Measurements from ENCODE around the gene USHBP1. TPM values are rescaled to one million over a fixed set of nuclear protein-coding genes. Genes with fewer than 3 reads are reported as not detected.

The USHBP1 gene
- total and polyA plus RNA-seq, 2 of the 13 experiments (the other 11 are each of a cell fraction or from before 2014, with no cell fraction given): 0.15 to 1.5 TPM

DNA sequence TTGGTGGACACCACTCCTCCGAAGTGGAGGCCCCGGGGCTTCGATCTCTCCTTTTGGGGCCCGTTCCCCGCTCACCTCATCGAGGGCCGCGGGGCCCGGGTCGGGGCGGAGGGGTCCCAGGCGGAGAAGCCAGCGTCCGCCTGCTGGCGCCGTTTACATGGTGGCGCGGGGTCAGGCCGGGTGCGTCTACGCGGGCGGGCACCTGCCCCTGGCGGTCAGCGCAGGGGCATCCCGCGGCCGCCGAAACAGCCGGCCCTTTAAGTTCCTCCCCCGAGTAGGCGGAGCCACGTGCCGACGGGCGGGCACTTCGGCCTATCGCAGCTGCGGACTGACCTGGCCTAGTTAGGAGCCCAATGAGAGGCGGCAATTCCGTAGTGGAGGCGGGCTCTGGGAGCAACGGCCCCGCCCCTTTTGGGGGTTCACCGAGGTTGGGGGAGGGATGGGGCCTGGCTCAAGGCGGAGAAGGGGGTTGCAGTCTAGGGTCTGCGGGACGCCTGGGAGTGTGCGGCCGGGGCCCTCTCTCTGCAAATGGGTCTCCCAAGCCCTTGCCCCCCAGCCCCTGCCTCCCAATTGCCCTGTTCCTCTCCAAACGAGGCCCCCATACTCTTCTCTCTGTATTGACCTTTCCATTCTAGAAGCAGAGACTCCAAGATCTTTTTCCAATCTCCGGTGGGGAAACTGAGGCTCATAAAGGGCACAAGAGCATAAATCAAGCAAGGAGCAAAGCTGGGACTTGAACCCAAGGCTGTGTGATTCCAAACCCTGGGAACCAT is 38.8 kb upstream of the USHBP1 start, which contains the start of gene ABHD8 (continued):
- TF ChIP-seq ZNF180 (CRISPR knock-in tag; IDR thresholded peaks at IDR 0.05; ENCODE audit: borderline replicate concordance, low read depth): no peak
- TF ChIP-seq, protein P1, sequence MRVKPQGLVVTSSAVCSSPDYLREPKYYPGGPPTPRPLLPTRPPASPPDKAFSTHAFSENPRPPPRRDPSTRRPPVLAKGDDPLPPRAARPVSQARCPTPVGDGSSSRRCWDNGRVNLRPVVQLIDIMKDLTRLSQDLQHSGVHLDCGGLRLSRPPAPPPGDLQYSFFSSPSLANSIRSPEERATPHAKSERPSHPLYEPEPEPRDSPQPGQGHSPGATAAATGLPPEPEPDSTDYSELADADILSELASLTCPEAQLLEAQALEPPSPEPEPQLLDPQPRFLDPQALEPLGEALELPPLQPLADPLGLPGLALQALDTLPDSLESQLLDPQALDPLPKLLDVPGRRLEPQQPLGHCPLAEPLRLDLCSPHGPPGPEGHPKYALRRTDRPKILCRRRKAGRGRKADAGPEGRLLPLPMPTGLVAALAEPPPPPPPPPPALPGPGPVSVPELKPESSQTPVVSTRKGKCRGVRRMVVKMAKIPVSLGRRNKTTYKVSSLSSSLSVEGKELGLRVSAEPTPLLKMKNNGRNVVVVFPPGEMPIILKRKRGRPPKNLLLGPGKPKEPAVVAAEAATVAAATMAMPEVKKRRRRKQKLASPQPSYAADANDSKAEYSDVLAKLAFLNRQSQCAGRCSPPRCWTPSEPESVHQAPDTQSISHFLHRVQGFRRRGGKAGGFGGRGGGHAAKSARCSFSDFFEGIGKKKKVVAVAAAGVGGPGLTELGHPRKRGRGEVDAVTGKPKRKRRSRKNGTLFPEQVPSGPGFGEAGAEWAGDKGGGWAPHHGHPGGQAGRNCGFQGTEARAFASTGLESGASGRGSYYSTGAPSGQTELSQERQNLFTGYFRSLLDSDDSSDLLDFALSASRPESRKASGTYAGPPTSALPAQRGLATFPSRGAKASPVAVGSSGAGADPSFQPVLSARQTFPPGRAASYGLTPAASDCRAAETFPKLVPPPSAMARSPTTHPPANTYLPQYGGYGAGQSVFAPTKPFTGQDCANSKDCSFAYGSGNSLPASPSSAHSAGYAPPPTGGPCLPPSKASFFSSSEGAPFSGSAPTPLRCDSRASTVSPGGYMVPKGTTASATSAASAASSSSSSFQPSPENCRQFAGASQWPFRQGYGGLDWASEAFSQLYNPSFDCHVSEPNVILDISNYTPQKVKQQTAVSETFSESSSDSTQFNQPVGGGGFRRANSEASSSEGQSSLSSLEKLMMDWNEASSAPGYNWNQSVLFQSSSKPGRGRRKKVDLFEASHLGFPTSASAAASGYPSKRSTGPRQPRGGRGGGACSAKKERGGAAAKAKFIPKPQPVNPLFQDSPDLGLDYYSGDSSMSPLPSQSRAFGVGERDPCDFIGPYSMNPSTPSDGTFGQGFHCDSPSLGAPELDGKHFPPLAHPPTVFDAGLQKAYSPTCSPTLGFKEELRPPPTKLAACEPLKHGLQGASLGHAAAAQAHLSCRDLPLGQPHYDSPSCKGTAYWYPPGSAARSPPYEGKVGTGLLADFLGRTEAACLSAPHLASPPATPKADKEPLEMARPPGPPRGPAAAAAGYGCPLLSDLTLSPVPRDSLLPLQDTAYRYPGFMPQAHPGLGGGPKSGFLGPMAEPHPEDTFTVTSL (CRISPR knock-in tag; IDR thresholded peaks at IDR 0.05; ENCODE audit: borderline replicate concordance): no peak
- no peak for TF ChIP-seq ZNF841 (CRISPR knock-in tag; IDR thresholded peaks at IDR 0.05; ENCODE audit: borderline replicate concordance)
- TF ChIP-seq, protein P2, sequence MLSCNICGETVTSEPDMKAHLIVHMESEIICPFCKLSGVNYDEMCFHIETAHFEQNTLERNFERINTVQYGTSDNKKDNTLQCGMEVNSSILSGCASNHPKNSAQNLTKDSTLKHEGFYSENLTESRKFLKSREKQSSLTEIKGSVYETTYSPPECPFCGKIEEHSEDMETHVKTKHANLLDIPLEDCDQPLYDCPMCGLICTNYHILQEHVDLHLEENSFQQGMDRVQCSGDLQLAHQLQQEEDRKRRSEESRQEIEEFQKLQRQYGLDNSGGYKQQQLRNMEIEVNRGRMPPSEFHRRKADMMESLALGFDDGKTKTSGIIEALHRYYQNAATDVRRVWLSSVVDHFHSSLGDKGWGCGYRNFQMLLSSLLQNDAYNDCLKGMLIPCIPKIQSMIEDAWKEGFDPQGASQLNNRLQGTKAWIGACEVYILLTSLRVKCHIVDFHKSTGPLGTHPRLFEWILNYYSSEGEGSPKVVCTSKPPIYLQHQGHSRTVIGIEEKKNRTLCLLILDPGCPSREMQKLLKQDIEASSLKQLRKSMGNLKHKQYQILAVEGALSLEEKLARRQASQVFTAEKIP (CRISPR knock-in tag; IDR thresholded peaks at IDR 0.05; ENCODE audit: borderline replicate concordance): no peak
- TF ChIP-seq SUZ12 (IDR thresholded peaks at IDR 0.05; ENCODE audit: low read depth, low read length): no peak
- TF ChIP-seq ZNF724P (CRISPR knock-in tag; IDR thresholded peaks at IDR 0.05; ENCODE audit: borderline replicate concordance): no peak
- TF ChIP-seq, protein P3, sequence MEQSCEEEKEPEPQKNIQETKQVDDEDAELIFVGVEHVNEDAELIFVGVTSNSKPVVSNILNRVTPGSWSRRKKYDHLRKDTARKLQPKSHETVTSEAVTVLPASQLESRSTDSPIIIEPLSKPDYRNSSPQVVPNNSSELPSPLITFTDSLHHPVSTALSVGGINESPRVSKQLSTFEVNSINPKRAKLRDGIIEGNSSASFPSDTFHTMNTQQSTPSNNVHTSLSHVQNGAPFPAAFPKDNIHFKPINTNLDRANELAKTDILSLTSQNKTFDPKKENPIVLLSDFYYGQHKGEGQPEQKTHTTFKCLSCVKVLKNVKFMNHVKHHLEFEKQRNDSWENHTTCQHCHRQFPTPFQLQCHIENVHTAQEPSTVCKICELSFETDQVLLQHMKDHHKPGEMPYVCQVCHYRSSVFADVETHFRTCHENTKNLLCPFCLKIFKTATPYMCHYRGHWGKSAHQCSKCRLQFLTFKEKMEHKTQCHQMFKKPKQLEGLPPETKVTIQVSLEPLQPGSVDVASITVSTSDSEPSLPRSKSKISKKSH (CRISPR knock-in tag; IDR thresholded peaks at IDR 0.05; ENCODE audit: borderline replicate concordance): no peak; the same call in 1 of the 2 replicates
- TF ChIP-seq, protein P4, sequence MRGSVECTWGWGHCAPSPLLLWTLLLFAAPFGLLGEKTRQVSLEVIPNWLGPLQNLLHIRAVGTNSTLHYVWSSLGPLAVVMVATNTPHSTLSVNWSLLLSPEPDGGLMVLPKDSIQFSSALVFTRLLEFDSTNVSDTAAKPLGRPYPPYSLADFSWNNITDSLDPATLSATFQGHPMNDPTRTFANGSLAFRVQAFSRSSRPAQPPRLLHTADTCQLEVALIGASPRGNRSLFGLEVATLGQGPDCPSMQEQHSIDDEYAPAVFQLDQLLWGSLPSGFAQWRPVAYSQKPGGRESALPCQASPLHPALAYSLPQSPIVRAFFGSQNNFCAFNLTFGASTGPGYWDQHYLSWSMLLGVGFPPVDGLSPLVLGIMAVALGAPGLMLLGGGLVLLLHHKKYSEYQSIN (CRISPR knock-in tag; IDR thresholded peaks at IDR 0.05; ENCODE audit: borderline replicate concordance): no peak
- TF ChIP-seq, protein P5, sequence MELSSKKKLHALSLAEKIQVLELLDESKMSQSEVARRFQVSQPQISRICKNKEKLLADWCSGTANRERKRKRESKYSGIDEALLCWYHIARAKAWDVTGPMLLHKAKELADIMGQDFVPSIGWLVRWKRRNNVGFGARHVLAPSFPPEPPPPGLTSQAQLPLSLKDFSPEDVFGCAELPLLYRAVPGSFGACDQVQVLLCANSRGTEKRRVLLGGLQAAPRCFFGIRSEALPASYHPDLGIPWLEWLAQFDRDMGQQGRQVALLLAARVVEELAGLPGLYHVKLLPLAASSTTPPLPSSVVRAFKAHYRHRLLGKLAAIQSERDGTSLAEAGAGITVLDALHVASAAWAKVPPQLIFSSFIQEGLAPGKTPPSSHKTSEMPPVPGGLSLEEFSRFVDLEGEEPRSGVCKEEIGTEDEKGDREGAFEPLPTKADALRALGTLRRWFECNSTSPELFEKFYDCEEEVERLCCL (CRISPR knock-in tag; IDR thresholded peaks at IDR 0.05; ENCODE audit: borderline replicate concordance): no peak
- no peak for TF ChIP-seq FOXP1 (IDR thresholded peaks at IDR 0.05)
- no peak for TF ChIP-seq FOXP1 (CRISPR knock-in tag; IDR thresholded peaks at IDR 0.05)
- TF ChIP-seq ZNF33B (CRISPR knock-in tag; IDR thresholded peaks at IDR 0.05): no peak
- no peak for TF ChIP-seq NCOA5 (CRISPR knock-in tag; IDR thresholded peaks at IDR 0.05)
- TF ChIP-seq, protein P6, sequence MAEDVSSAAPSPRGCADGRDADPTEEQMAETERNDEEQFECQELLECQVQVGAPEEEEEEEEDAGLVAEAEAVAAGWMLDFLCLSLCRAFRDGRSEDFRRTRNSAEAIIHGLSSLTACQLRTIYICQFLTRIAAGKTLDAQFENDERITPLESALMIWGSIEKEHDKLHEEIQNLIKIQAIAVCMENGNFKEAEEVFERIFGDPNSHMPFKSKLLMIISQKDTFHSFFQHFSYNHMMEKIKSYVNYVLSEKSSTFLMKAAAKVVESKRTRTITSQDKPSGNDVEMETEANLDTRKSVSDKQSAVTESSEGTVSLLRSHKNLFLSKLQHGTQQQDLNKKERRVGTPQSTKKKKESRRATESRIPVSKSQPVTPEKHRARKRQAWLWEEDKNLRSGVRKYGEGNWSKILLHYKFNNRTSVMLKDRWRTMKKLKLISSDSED (CRISPR knock-in tag; IDR thresholded peaks at IDR 0.05): no peak
- TF ChIP-seq IKZF4 (CRISPR knock-in tag; IDR thresholded peaks at IDR 0.05; ENCODE audit: borderline replicate concordance, low read depth, not compliant biosample characterization): no peak

Data from HepG2 (cell line).